GM12875 (cell line): ENCODE data around the gene CCDC85B.

ENCODE experiments used
- H3K4me3 ChIP-seq: one replicate; pipeline ENCODE4 v1.5.1; 2011; ENCODE audit warnings: low read depth, low read length, control low read depth
- TF ChIP-seq, protein P1 (sequence below): IDR thresholded peaks from 2 replicates; pipeline ENCODE4 v1.5.1; 2011; ENCODE audit warnings: low read depth, mild to moderate bottlenecking, control low read depth, inconsistent platforms, low read length, moderate library complexity, borderline replicate concordance; ENCODE audit not compliant: insufficient read depth

CCDC85B gene

DNA sequence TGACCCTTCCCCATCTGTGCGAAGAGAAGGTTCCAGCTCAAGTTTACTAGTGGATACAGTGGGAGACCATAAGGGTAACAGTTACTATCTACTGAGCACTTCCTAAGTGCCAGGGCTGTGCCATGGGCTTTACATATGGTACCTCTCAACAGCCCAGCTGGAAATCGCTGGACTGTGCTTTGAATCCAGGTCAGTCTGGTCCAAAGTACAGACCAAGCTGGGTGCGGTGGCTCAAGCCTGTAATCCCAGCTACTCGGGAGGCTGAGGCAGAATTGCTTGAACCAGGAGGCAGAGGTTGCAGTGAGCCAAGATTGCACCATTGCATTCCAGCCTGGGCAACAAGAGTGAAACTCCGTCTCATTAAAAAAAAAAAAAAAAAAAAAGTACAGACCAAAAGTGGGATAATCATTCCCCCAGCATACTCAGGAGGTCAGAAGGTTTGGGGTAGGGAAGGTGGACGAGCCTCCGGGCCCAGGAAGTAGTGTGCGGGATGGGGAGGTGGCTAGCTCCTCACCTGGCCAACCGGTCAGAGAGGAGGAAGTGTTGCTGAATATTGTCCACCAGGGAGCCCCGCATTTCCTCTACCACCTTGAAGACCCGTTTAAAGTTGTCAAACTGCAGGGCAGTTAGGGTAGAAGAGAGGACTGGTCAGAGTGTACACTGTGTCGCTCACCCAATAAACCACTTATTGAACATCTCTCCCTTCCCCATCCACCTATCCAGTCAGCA is 4.5 kb upstream of the CCDC85B start:
- TF ChIP-seq, protein P1, sequence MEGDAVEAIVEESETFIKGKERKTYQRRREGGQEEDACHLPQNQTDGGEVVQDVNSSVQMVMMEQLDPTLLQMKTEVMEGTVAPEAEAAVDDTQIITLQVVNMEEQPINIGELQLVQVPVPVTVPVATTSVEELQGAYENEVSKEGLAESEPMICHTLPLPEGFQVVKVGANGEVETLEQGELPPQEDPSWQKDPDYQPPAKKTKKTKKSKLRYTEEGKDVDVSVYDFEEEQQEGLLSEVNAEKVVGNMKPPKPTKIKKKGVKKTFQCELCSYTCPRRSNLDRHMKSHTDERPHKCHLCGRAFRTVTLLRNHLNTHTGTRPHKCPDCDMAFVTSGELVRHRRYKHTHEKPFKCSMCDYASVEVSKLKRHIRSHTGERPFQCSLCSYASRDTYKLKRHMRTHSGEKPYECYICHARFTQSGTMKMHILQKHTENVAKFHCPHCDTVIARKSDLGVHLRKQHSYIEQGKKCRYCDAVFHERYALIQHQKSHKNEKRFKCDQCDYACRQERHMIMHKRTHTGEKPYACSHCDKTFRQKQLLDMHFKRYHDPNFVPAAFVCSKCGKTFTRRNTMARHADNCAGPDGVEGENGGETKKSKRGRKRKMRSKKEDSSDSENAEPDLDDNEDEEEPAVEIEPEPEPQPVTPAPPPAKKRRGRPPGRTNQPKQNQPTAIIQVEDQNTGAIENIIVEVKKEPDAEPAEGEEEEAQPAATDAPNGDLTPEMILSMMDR, result no peak

DNA sequence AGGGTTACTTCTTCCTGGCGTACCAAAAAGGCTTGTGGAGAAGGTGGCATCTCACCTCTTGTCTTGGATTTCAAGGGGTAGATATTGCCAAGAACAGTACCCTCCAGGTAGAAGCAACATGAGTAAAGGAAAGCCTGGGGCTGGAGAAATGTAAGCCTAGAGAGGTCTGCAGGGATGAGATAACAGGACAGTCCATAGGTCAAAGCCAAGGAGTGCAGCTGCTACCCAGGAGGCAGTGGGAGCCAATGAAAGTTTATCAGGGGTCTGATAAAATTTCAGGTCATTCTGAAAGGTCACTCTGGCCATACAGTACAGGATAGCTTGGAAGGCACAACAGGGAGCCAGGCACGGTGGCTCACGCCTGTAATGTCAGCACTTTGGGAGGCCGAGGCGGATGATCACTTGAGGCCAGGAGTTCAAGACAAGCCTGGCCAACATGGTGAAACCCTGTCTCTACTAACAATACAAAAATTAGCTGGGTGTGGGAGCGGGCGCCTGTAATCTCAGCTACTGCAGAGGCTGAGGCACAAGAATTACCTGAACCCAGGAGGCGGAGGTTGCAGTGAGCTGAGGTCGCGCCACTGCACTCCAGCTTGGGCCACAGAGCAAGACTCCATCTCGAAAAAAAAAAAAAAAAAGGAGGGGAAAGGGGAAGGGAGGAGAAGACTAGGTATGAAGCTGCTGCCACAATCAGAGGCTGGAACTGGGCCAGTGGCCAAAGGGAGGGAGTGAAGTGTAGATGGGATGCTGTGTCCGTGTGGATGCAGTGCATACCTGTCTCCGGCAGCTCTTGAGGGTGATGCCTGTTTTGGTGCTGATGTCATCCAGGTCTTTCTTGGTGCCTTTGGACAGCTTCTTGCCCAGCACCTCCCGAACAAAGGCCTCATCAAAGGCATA is 3.4 kb upstream of the CCDC85B start:
- H3K4me3 ChIP-seq, result peak overlapping the region; percentile 90
- TF ChIP-seq, protein P1, result no peak

More for the DNA sequence above, 4.5 kb upstream of the CCDC85B start:
- no peak overlapping the region for H3K4me3 ChIP-seq

DNA sequence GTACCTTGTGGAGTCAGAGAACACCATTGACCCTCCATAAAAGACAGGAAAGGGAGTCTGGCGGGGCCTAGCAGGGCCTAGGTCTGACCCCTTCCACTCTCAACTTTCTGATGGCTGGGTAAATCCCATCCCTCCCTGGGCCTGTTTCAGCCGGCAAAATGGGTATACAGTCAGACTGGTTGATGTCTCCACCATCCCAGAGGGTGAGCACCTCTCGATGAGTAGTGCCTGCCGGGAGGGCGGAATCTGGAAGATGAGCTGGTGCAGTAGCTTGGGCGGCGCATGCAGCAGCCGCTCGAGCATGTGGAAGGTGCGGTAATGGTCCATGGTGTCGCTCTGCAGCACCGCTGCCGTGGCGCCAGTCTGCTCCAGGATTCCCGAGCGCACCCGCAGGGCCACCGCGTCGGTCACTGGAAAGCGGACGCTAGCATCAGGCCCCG is 2.7 kb upstream of the CCDC85B start:
- peak overlapping the region; percentile 90 for H3K4me3 ChIP-seq
- TF ChIP-seq, protein P1, result no peak

DNA sequence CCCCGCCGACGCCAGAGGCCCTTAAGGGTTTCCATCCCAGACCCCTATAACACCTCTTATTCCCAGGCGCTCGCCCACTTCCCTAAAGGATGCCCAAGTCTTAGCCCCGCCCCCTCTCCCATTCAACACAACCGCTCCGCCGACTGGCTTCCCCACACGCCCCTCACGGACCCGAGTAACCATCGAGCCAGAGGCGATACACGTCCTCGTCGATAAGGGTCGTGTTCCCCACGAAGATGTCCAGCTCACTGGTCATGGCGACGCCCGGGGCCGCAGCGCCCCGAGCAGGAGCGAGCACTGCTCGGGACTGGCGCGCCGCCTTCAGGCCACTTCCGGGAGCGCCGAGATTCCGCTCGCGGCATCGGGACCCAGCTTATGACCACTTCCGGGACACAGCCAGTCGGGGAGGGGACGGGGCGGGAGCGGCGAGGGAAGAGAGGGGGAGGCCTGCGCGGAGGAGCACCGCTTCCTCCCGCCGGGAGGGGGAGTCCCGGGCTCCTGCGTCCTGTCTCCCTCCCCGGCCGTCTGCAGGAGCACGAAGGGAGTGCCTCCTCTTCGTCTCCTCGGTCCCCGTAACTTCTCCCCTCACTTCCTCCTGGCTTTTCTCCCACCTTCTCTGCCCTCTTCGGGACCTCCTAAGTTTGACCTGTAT is 2.2 kb upstream of the CCDC85B start, which contains the start of gene FIBP:
FIBP (minus strand) TSS at position 309 of the 652 bp plus-strand sequence; CDS start at position 256, 53 bp downstream.
- TF ChIP-seq, protein P1, result peak; percentile 87

DNA sequence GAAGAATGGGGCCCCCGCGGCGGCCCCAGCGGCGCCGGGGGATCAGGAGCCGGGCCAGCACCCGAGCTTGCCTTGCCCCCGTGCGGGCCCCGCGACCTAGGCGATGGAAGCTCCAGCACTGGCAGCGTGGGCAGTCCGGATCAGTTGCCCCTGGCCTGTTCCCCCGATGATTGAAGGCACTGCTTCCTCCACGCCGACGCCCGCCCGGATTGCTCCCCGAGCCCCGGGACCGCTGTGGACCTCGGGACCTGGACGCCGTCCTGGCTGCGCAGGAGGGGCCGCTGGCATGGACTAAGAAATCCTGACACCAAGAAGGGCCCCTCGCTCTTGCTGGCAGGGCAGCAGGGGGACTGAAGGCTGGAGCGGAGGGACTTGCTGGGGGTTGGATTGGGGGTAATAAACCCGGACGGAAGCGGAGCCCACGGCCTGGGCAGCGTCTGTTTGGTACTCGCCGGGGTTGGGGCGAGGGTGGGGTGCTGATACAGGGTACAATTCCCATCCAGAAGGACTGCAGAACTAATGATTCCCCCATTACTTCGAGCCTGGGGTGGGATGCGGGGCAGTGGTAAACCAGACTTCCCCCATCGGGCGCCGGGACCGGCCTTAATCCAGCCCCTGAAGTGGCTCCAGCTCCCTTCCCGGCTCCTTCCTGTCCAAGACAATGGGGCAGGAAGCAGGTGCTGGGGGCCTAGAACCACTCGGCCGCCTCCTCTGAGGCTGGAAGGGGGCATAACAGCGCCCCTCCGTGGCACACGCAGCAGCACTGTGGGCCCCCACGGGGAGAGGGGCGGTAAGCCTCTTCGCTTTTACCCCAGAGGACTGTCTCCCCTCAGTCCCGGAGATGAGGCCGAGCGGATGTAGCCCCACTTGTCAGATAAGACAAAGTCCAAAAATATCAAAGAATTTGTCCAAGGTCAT is 1.0 kb downstream of the CCDC85B start:
- H3K4me3 ChIP-seq, result peak overlapping the region; percentile 98
- TF ChIP-seq, protein P1, result peak; percentile 68

More for the DNA sequence above, 2.2 kb upstream of the CCDC85B start, which contains the start of gene FIBP:
- peak within 1 kb of the TSS; percentile 90 for H3K4me3 ChIP-seq

DNA sequence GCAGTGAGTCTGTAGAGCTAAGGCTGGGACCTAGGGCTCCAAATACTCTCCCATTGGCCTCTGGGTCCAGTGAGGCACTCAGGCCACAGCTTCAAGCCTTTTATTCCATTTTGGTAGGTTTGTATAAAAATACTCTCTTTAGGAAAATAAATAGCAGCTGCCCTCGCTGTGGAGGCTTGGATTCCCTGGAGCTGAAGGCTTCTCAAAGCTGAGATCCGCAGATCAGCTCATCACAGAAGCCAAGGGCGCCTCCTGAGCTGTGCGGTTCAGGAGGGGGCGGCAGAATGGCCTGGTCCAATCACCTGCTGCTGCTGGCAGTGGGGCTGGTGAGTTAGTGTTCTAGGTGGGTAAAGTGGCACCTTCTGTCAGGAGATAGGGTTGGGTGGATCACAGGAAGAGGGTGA is 1.7 kb downstream of the CCDC85B start:
- H3K4me3 ChIP-seq, result peak overlapping the region; percentile 98
